Hematopoietic multipotent progenitor cell treated with erythropoietin and hydrocortisone succinate and interleukin-3 and kit ligand, for 17 days (in vitro differentiated cells): ENCODE measurements around the gene ADARB2.
"Not testable (repeated sequence)": the region's sequence is repeated elsewhere in the genome, so short reads cannot be mapped to it uniquely, and the experiment has no call there.

Experiments used
- DNase-seq: peaks from one replicate; pipeline ENCODE4 v3.0.0-alpha.2; 2015; ENCODE audit warnings: low spot score

The ADARB2 gene

DNA sequence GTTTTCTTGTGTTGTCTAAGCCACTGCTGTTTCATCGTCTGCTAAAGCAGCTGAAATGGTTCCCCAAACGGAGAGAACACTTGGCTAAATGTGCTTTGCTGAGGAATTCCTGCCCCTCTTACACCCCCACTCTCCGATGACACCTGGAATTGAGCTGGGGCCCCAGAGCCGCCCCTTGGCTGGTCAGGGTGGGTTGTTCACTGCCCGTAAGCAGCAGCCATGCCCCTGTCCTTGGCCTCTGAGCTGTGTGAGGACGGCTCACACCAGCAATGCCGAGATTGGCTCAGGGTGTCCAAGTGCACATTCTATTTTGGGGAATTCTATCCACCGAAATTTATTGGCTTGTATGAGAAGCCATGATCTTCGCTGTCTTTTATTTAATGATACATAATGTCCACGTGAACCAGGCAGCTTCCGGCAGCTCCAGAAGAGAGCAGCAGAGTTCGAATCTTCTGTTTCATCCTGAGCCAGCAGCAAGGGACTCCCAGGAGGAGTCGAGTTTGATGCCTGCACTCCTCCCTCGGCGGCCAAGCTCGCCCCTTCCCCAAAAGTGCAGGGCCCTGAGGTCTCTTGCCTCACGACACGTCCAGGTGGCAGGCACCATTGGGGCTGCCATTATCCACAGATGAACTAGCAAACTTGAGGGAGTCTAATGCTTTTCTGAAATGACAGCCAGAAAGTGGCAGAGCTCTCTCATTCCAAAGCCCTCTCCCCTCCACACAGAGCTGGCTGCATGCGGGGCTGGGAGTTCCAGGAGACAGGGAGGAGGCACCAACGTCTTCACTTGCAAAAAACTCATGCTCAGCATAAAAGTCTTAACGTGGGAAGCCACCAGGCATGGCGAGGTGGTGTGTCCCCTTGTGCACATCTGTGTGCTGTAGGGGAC is 567.1 kb downstream of the ADARB2 start:
- DNase-seq = no peak

DNA sequence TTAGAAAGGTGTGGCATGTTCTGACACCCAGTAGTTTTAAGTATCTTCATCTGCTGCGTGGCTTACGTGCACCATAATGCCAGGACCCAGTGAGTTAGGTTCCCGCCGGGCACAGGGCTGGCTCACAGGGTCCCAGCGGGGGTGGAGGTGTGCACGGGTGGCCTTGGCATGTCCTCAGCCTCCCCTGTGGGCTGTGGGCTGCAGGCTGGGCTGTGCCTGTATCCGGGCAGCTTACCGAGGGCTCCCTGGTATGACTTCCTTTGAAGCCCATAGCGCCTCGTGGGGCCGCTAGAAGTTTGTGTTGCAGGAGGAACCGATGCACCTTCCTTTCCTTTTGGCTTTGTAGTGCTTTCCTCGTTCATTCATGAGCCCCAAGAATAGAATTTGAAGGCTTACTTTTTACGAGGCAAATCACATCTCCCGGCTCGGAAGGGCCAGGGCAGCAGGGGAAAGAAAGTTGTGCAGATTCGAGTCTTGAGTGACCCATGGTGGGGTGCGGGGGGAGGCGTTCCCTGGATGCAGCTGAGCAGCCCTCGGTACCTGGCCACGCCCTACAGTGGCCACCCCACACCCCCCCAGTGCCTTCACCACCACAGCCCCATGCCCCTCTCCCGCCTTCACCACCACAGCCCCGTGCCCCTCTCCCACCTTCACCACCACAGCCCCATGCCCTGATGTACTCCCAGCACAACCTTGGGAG is 568.0 kb downstream of the ADARB2 start:
- no peak for DNase-seq

DNA sequence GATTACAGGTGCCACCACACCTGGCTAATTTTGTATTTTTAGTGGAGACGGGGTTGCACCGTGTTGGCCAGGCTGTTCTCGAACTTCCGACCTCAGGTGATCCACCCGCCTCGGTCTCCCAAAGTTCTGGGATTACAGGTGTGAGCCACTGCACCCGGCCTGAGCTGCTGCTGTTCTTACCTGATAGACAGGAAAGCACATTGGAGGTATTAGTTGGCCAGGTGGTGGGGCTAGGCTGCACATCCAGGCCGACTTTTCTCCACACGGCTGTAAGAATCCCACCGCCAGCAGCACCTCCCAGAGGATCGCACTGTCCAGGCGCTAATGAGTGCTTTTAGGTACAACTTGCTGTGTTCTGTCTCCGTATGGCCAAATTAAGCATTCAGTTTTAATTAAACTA is 568.6 kb downstream of the ADARB2 start:
- no peak for DNase-seq

DNA sequence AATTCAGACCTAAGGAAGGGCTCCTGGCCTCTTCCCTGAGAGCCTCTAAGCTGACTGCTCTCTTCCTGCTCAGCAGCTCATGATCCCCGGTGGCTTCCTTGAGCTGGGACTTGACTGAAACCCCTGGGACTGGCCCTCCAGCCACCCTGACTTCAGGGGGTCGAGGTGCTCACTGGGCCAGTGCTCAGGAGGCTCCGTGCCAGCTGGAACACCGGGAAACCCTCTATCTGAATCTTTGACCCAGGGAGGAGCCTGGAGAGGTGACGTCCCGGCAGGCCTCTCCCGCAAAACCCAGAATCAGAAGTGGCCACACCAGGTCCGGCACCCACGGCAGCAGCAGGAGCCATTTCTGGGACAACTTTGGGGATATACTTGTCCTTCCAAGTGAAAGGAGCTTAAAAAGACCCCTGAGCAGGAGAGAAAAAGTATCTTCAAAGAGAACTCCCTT is 570.5 kb downstream of the ADARB2 start:
- no peak for DNase-seq

DNA sequence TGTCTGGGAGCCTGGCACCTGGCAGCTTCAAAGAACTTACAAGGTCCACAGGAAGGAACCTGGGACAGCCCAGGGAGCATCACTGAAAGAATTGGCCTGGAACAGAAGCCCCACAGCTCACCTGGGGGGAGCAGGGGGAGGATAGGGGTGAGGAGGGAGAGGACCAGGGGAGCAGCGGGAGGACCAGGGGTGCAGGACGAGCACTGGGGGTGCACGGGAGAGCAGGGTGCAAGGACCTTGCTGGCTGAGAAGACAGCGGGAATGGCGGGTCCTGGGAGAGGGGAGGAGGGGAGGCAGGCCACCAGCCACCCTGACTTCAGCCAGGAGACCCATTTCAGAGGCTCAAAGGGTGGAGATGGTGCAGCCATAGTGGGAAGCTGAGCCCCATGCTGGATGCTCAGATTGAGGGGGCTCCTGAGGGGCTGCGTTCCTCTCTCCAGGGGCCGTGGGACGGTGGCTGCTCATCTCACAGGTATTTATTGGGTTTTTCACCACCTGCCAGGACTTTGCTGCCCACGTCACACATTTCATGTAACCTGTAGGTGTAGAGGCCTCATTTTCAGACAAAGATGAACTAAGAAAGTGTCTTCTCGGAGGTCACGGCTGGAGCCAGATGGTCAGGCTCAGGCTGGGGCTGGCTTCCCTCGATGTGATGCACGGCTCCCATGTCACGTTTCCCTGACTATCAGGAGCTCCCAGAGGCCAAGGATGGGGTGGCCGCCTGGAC is 571.1 kb downstream of the ADARB2 start:
- no peak for DNase-seq

DNA sequence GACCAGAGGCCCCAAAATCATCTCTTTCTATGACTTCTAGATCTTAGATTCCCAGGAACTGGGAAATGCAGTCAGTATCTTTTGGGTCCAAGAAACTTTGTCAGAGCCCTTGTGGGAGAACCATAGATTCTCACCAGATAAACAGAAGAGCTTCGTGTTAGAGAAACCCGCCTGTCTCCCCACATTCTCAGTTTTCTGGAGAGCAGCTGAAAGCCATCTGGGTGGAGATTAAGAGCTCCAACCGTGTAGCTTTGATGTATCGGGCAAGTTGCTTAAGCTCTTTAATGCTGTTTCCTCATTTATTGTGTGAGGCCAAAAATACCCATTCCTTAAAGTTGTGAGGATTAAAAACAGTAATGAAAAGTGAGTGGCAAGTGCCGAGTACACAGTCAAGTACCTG is 573.5 kb downstream of the ADARB2 start:
- no peak for DNase-seq

DNA sequence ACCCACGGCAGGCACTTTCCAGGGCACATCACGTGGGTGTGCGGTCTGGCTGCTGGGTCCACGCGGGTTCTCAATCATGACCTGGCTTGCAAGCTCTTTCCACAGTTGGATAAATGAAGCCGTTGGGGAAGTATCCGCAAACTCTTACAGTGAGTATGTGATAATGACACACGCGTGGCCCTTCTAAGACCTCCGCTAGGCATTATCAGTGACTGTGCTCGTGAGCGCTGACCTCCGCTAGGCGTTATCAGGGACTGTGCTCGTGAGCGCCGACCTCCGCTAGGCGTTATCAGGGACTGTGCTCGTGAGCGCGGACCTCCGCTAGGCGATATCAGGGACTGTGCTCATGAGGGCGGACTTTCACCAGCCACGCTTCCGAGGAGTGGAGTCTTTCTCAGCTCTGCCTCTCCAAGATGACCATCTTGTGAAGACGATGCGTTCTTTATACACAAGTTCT is 574.1 kb downstream of the ADARB2 start:
- DNase-seq = no peak

DNA sequence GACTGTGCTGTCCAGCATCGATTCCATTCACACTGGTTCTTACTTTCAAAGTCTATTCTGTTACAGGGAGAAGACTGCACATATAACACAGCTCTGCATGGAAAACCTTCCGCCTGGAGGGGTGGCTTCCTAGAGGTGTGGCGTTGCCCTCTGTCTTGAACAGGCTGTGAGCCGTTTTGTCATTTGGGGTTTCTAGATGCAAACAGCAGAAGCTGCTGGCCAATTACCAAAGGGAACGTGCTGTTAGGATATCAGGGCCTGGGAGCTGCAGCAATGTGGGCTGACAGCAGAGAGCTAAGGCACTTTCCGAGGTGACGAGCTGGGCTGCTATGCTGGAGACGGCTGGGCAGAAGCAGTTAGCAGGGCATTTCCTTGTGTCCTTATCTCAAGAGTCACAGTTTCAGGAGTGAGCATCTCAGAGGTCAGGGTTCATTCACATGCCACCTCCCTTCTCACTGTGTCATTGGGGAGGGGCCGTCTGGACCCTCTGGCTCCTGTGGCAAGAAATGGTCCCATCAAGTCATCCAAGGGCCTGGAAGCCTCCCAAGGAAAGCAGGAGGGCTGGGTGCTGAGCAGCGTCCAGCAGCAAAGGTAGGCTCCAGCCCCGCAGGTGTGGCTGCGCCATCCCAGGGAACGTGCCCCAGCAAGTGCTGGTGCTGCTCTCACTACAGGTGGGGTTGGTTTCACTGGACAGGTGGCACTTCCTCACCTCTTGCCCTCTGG is 574.7 kb downstream of the ADARB2 start:
- no peak for DNase-seq

DNA sequence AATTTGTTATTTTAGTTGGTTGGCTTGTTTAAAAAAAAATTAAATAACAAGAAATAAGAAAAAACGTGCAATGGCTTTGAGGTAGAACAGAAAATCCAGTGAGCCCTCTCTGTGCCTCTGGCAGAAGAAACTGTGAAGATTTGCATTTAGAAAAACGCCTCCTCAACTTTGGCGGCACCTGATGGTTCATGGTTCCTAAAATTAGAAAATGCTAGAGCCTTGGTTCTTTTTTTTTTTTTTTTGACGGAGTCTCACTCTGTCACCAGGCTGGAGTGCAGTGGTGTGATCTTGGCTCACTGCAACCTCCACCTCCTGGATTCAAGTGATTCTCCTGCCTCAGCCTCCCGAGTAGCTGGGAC is 576.0 kb downstream of the ADARB2 start:
- not testable (repeated sequence) for DNase-seq

DNA sequence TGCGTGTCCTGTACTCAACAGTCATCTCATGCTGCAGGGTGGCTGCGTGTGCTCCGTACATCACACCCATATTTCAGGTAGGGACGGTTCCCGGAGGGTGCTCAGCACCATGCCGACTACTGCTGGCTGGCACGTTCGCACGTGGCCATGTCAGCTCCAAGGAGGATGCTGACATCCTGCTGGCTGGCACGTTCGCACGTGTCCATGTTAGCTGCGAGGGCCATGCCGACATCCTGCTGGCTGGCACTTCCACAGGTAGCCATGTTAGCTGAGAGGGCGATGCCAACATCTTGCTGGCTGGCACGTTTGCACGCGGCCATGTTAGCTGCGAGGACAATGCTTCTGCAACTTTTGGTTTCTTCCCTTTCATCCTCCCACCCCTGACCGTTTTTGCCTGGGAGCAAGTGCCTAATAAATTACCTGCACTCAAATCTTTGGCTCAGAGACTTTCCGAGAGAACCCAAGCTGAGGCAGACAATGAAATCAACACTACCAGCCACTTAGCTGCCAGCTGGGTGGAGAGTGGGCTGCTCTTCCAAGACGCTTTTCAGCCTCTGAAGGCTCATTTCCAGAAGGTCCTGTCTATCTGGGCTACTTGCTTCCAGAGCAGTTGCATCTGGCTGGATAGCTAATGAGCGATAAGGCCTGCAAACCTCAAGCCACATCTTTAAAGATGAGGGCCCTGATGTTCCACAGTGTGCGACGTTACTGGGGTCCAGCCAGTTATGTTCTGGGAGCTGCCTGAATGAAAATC is 576.6 kb downstream of the ADARB2 start:
- no peak for DNase-seq

DNA sequence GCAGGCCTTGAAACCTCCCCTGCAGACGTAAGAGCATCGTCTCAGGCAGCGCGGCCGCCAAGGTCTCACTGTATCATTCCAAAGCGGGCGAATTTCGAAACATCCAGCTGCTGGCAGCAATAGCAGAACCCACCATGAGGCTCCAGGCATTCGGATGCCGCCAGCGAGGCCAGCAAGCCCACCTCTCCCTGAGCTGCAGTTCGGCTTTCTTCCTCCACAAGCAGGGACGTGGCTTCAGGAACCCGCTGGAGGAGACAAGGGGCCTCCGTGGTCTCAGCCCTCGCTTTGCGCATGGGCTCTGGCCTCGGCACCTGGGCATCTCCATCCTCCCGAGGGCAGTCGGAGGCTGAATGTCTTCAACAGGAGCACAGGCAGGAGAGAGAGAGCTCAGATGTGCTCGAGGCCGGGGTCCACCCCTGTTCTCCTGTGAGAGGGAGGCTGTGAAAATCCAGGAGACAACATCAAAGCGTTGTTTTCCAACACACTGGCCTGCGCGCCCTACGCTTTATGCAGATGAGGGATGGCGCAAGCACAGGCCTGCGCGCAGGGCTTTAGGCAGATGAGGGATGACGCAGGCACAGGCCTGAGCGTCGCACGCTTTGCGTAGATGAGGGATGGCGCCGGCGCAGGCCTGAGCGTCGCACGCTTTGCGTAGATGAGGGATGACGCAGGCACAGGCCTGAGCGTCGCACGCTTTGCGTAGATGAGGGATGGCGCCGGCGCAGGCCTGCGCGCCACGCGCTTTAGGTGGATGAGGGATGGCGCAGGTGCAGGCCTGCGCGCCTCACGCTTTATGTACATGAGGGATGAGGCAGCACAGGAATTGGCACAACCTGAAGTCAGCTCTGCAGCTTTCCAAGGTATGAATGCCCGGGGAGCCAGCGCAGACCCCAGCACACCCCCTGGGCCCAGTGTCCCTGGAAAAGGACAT is 577.9 kb downstream of the ADARB2 start:
- no peak for DNase-seq

DNA sequence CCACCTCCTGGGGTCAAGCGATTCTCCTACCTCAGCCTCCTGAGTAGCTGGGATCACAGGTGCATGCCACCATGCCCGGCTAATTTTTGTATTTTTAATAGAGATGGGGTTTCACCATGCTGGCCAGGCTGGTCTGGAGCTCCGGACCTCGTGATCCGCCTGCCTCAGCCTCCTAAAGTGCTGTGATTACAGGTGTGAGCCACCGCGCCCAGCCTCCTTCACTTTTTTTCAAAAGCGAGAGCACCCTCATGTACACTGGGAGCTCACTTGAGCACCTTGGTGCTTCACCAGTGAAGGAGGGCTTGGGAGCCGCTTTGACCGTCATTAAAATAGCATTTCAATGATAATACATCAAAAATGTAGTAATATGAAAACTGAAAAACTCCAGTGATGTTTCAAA is 578.8 kb downstream of the ADARB2 start:
- not testable (repeated sequence) for DNase-seq

DNA sequence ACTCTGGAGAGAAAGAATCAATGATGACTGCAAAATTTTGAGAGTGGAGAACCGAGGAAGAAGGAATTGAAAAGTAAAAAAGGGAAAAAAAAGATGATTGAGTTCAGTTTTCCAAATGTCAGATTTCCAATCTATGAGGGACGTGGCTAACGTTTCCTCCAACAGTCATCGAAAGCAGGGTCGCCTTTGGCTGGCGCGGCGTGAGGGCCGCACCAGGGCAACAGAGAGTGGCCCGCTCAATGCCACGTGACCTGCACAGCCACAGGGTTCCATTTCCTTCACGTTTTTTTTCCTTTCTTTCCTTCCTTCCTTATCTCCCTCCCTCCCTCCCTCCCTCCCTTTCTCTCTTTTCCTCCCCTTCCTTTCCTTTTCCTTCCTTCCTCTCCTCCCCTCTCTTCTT is 579.3 kb downstream of the ADARB2 start:
- DNase-seq = no peak

DNA sequence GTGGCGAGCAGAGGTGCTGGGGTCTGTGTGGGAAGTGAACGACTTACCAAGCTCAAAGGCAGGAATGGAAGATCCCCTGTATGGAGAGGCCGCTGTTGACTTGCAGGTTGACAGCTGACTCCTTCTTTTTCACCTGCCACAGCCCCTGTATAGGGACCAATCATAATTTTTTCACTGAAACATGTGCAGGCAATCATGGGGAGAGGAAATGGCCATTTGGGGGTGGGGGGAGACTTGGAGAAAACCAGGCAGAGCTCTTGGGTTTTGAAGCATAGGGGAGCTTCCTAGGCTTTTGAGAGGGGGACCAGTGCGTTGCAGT is 579.8 kb downstream of the ADARB2 start:
- DNase-seq = no peak

DNA sequence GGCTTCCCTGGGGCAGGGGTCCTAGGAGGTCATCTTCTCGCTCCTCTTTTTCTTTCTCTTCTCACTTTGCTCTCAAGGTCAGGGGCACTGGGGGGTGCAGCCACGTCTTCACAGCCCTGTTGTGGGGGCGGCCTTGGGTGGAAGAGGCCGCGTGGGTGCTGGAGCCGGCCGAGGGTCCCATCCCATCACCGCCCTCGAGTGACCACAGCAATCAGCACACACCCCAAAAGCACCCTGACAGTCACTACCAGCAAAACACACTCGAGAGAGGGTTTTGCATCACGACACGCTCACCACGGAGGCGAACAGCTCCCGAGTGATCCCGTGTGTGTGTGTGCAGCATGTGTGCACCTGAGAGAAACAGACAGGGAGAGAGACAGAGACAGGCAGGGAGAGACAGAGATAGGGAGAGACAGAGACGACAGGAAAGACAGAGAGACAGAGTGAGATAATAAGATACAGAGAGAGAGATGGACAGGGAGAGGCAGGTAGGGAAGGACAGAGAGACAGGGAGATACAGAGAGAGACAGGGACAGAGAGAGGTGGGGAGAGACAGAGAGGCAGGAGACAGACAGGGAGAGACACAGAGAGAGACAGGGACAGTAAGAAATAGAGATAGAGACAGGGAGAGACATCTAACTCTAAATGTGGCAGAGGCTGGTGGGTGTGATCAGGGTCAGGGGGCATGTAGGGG is 580.3 kb downstream of the ADARB2 start:
- DNase-seq = no peak

DNA sequence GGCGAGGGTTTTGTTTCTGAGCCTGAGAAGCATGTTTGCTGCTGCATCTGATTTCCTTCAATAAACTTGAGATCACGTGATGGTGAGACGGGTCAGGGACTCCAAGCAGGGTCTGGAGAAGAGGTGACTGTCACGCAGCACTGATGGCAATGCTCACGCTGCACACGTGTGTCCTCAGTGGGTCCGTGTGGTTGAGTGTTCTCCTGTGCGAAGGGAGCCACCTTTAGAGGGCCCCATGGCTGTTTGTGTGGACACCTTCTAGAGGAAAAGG is 580.8 kb downstream of the ADARB2 start:
- no peak for DNase-seq

DNA sequence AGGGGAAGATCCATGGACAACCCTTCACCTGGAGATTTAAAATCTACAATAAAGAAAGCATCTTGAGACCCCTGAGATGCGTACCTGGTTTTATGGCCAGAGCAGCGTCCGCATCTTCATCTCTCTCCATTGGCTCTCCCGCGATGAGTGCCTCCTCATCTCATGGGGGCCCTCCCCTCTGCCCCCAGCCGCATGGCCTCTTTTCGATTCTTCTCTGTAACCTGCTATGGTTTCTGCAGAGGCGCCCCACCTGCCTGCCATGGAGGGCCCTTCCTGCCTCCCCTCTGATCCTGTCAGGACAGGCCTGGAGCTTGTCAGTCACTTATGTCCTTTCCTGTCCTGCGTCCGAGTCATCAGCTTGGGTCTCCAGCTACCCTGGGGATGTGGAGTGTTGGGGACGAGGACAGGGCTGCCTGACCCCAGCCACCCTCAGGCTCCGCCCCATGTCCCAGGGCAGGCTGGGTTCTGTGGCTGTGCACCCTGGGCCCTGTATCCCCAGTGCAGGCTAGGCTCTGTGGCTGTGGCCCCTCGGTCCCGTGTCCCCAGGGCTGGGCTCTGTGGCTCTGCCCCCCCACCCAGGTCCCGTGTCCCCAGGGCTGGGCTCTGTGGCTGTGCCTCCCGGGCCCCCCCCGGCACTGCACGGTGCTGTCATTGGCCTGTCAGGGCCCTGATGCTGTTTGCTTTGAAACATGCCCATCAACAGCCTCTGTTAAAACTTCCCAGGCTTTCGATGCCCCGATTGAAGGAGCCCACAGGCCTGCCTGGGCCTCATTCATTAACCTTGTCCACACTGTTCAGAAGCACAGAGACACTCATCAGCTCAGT is 581.3 kb downstream of the ADARB2 start:
- no peak for DNase-seq

DNA sequence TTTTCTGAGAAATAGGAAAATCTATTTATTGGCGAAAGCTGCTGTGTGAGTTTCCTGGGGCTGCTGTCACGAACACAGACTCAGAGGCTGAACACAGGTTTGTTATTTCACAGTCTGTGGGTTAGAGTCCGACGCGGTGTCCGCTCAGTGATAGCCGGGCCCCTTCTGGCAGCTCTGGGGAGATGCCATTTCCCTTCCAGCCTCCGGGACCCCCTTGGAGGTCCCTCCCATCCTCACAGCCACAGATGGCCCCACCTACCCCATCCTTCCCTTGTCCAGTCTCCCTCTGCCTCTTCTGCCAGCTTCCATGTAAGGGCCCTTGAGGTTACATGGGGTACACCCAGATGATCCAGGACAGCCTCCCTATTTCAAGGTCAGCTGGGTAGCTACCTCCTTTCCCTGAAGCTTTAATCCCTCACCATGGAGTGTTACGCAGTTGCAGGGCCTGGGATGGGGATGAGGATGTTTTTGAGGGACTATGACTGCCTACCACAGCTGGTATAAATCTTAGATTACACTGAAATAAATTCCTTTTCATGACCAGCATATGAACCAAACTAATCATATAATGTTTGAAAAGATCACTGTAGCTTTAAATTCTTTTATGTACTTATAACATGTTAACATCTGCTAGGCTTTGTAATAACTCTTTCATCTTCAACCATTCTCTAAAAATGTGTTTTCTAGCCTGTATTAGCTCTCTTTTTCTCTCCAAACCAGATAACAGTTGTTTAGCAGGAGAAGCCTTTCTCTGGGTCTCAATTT is 582.6 kb downstream of the ADARB2 start:
- DNase-seq = no peak
